Osteocyte (in vitro differentiated cells): Measurements from ENCODE around the gene BCL2L2. TPM values are rescaled to one million over a fixed set of nuclear protein-coding genes. Genes with fewer than 3 reads are reported as not detected.
A peak's percentile ranks its signal among the peaks of the same experiment; 100 is the strongest.
"Not testable (repeated sequence)": the region's sequence is repeated elsewhere in the genome, so short reads cannot be mapped to it uniquely, and the experiment has no call there.

Source experiments
- DNase-seq: peaks from one replicate; pipeline ENCODE4 v3.0.0; 2021; ENCODE audit warnings: mixed read lengths; ENCODE audit not compliant: unreplicated experiment; ENCODE audit errors: extremely low spot score
- H3K27ac Mint-ChIP-seq: one replicate; pipeline ENCODE4 v1.8.0; 2021; ENCODE audit warnings: mild to moderate bottlenecking, mixed read lengths; ENCODE audit not compliant: unreplicated experiment
- H3K27me3 Mint-ChIP-seq: one replicate; pipeline ENCODE4 v1.8.0; 2021; ENCODE audit warnings: mixed read lengths; ENCODE audit not compliant: unreplicated experiment
- H3K36me3 Mint-ChIP-seq: one replicate; pipeline ENCODE4 v1.8.0; 2021; ENCODE audit warnings: mixed read lengths; ENCODE audit not compliant: unreplicated experiment
- H3K4me1 Mint-ChIP-seq: one replicate; pipeline ENCODE4 v1.8.0; 2021; ENCODE audit warnings: mixed read lengths; ENCODE audit not compliant: unreplicated experiment
- H3K4me3 Mint-ChIP-seq: one replicate; pipeline ENCODE4 v1.8.0; 2021; ENCODE audit warnings: mild to moderate bottlenecking, moderate library complexity, mixed read lengths; ENCODE audit not compliant: unreplicated experiment
- H3K9me3 Mint-ChIP-seq: one replicate; pipeline ENCODE4 v1.8.0; 2021; ENCODE audit warnings: mixed read lengths; ENCODE audit not compliant: unreplicated experiment
- CTCF ChIP-seq: fragments of 200-600 bp; sonication (generic); IDR thresholded peaks from 2 replicates; pipeline ENCODE4 v1.5.0; 2021; ENCODE audit warnings: antibody characterized with exemption, mild to moderate bottlenecking, moderate library complexity
- long read RNA-seq: library from polyadenylated mRNA; unstranded; transcript quantifications from one replicate; pipeline ENCODE4 v2.0.0, GENCODE V29; 2021
- total RNA-seq: library from RNA; stranded (reverse); gene quantifications from 2 replicates; pipeline ENCODE4 v1.2.1, GENCODE V29; 2021

BCL2L2 gene
- total RNA-seq, result 21.6 and 27.9 TPM in 2 replicates
- long read RNA-seq, partial matches to known transcripts, result 0 of 10 reads
- long read RNA-seq, other reads (novel, unspliced or antisense), result 9 of 10 reads

GRCh38 chr14:23306412-23307145 lies at the start of gene BCL2L2:
BCL2L2 (plus strand) TSS chr14:23306833; CDS start chr14:23307768, 935 bp downstream.
- peaks cover 12% of the 10 kb centered on the region for H3K36me3 Mint-ChIP-seq

GRCh38 chr14:23258256-23258655 lies 48.4 kb upstream of the BCL2L2 start:
- Mint-ChIP-seq H3K4me1 (no peaks in the 10 kb centered on the region), H3K4me3 (no peak overlapping the region), H3K27ac (no peak overlapping the region), H3K27me3 (peaks cover 65% of the 10 kb centered on the region), H3K9me3 (no peaks in the 10 kb centered on the region), H3K36me3 (no peaks in the 10 kb centered on the region)
- TF ChIP-seq CTCF, result no peak
- DNase-seq, result no peak

More at GRCh38 chr14:23306412-23307145, at the start of gene BCL2L2:
- H3K9me3 Mint-ChIP-seq, result no peaks in the 10 kb centered on the region
- no peak for TF ChIP-seq CTCF
- DNase-seq, result peak; percentile 94
- peak within 1 kb of the TSS; percentile 98 for H3K4me3 Mint-ChIP-seq
- H3K4me1 Mint-ChIP-seq, result peaks cover 43% of the 10 kb centered on the region
- peak within 1 kb of the TSS; percentile 95 for H3K27ac Mint-ChIP-seq
- H3K27me3 Mint-ChIP-seq, result no peaks in the 10 kb centered on the region

GRCh38 chr14:23259426-23259825 lies 47.2 kb upstream of the BCL2L2 start:
- Mint-ChIP-seq H3K4me1 (no peaks in the 10 kb centered on the region), H3K9me3 (no peaks in the 10 kb centered on the region), H3K27ac (no peak overlapping the region), H3K36me3 (no peaks in the 10 kb centered on the region), H3K27me3 (peaks cover 66% of the 10 kb centered on the region), H3K4me3 (no peak overlapping the region)
- no peak for DNase-seq
- TF ChIP-seq CTCF, result no peak

- H3K27ac Mint-ChIP-seq, H3K9me3 Mint-ChIP-seq, H3K4me1 Mint-ChIP-seq, H3K4me3 Mint-ChIP-seq, DNase-seq, H3K36me3 Mint-ChIP-seq: not testable (repeated sequence)
- peaks cover 66% of the 10 kb centered on the region for H3K27me3 Mint-ChIP-seq
These were observed 45.8 kb upstream of the BCL2L2 start for GRCh38 chr14:23260849-23261248.

GRCh38 chr14:23269193-23269592 lies 37.4 kb upstream of the BCL2L2 start:
- no peak for DNase-seq
- peaks cover 26% of the 10 kb centered on the region for H3K27me3 Mint-ChIP-seq
- no peak overlapping the region for H3K27ac Mint-ChIP-seq
- H3K36me3 Mint-ChIP-seq, result no peaks in the 10 kb centered on the region
- no peaks in the 10 kb centered on the region for H3K9me3 Mint-ChIP-seq
- H3K4me3 Mint-ChIP-seq, result no peak overlapping the region
- no peak for TF ChIP-seq CTCF
- no peaks in the 10 kb centered on the region for H3K4me1 Mint-ChIP-seq
